LHCN-M2 (cell line): ENCODE data around the gene TBC1D21. TPM values are rescaled to one million over a fixed set of nuclear protein-coding genes. Genes with fewer than 3 reads are reported as not detected.

ENCODE experiments used
- DNase-seq: peaks from one replicate; pipeline ENCODE4 v3.0.0-alpha.2; 2012; ENCODE audit warnings: low read depth
- total RNA-seq: library from RNA; depleted of rRNA; stranded (reverse); fragments of >200 nt; gene quantifications from 2 replicates; pipeline ENCODE4 v1.2.3, GENCODE V29; 2014

The TBC1D21 gene
- total RNA-seq, 1 experiment from 2014 or later = not detected

DNA sequence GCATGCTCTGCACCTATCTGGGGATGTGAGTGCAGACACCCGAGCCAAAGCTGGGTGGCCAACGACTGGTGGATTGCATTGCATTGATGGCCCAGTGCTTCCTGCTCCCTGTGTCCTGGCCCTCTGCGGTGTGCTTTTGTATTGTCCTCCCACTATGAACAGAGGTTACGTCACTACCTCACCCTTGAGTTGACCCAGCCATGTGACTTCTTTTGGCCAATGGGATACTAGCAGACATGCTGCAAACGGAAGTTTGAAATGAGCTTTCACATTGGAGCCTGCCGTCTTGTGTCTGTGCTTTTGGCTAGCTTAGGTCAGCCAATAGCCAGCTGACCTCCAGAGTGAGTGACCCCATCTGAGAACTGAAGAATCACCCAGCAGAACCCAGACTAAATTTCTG, 15.3 kb upstream of the TBC1D21 start:
- DNase-seq = no peak

DNA sequence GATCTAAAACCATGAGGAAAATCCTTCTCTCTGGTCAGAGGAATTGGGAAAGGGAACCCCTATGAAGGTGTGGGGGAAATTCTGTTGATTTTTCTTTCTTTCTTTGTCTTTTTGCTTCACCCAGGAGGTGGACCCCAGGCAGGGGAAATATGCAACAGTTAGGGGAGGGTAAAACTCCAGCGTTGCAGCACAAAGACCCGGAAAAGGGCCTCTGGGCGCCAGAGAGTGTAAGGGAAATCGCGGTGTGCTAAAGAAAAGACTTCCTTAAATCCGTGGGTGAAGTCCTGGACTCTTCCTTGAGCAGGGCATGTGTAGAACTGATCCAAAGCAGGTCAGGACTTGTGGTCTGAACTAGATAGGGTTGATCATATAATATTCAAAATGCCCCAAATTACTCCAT, 11.1 kb upstream of the TBC1D21 start:
- no peak for DNase-seq

- no peak for DNase-seq
These were observed 8.0 kb upstream of the TBC1D21 start for GRCh38 chr15:73865379-73865778.

- DNase-seq = no peak
These were observed 7.5 kb upstream of the TBC1D21 start for GRCh38 chr15:73865904-73866303.

DNA sequence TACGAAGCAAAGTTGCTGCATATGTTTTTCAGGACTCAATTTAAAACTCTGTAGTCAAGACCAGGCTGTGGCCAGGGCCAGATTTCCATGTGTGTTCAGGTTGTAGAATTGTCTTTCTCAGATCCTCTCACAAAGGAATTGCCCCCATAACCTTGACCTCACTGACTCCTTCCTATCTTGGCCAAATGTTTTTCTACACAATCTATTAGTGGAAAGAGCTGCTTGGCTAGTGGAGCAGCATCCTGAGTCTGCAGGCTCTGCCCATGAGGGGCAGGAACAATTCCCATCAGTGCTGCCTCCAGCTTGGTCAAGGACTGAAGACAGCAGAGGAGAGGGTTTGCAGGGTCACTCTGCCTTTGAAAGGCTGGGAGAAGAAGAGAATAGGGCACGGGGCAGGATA, 6.9 kb upstream of the TBC1D21 start:
- no peak for DNase-seq

GRCh38 chr15:73866881-73867410, 6.4 kb upstream of the TBC1D21 start:
- no peak for DNase-seq

- DNase-seq = no peak
These were observed 5.9 kb upstream of the TBC1D21 start for GRCh38 chr15:73867426-73867825.

DNA sequence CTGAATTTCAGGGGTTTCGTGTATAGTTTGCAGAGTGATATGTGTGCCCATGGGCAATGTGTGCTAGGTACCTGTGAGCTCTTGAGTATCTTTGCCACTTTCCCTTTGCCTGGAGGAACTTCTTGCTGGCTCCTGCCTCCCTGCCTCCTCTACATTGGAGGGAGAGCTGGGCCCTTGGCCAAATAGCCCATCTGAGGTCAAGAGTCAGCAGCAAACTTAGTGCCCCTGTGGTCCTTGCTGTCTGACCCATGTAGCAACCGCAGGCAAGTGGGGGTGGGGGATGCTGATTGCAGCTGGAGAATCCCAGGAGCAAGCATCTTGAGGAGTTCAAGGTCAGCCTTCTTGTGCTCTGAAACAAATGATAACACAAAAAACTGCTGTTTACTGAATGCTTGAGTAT, 5.4 kb upstream of the TBC1D21 start:
- DNase-seq = no peak

- DNase-seq = no peak
These were observed 4.0 kb upstream of the TBC1D21 start for GRCh38 chr15:73869216-73869995.

- no peak for DNase-seq
These were observed 2.5 kb upstream of the TBC1D21 start for GRCh38 chr15:73870700-73871408.

GRCh38 chr15:73872346-73872745, 1.0 kb upstream of the TBC1D21 start:
- DNase-seq = peak; percentile 14

DNA sequence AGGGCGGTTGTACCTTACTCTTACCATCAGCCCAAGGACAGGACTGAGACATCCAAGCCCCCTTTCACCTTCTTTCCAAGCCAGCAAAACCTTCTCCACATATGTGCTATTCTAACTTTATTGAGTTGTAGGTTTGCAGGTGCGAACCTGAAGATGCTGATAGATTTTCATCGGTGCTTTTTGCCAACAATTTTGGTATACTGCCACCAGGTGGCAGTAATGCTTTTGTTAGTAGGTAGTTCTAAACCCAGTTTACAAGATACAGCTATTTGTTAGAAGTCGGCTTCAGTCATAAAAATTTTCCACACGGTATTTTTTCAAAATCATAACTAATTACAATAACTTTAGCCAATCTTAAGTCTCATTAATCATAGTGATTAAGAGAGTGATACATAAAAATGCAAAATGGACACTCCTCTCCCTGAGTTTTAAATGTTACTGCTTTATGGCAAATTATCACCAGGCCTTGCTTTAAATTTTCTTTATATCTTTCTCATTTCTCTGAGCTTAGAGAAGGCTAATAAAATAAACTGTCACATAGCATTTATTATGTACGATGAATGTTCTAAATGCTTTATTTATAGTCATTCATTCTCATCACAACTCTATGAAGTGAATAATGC, 636 bp downstream of the TBC1D21 start:
- DNase-seq = peak; percentile 53

DNA sequence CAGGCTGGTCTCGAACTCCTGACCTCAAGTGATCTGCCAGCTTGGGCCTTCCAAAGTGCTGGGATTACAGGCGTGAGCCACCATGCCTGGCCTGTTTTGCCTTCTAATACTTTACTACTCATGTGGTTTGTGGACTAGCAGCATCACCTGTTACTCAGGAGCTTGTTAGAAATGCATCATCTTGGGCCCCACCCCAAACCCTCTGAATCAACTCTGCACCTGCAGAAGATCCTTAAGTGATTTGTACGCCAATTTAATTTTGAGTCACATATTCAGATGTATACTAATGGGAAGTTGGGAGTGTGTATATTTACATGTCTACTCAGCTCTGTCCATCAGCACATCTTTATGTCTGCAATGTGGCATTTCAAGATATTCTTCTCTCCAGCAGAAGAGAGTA, 6.1 kb downstream of the TBC1D21 start:
- DNase-seq = no peak

DNA sequence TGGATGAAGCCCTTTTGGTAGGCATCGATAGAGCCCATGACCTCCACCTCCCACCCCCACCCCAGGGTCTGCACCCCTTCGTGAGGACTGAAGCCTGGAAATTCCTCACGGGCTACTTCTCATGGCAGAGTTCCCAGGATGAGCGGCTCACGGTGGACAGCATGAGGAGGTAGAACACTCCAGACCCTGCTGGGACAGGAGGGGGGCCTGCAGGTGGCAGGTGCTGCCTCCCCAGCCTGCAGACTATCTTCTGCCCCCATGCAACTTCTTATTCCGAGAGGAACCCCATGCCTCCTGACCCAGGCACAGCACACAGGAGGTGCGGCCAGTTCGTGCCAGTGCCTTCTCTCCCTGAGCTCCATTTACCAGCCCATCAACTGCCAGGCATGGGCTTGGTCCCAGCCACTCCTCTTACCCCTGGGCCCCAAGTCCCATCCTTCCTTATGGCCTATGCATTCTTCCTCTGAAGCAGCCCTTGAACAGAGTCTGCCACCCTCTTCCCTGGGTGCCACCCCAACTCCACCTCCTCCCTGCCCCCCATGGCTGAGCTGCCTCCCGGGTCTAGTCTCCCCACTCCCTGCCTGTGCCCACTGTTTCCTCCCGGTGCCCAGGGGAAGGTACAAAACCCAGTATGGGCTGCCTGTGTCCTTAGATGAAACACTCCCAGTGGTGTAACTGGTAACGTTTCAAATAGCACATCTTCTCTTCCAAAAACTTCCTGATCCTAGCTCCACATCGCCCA, 8.4 kb downstream of the TBC1D21 start:
- DNase-seq = no peak

- no peak for DNase-seq
These were observed 9.5 kb downstream of the TBC1D21 start for GRCh38 chr15:73882761-73883419.

- DNase-seq = no peak
These were observed 10.8 kb downstream of the TBC1D21 start for GRCh38 chr15:73884159-73884558.

GRCh38 chr15:73885954-73886700, 12.8 kb downstream of the TBC1D21 start:
- no peak for DNase-seq

GRCh38 chr15:73886717-73887345, 13.5 kb downstream of the TBC1D21 start:
- no peak for DNase-seq

GRCh38 chr15:73887481-73887880, 14.1 kb downstream of the TBC1D21 start:
- no peak for DNase-seq
